SKM-1 (cell line): ENCODE measurements around the gene CMIP.

Experiments used
- DNase-seq: peaks from one replicate; lab custom pipeline; 2025; ENCODE audit not compliant: unreplicated experiment; lab: John Stamatoyannopoulos, UW

The CMIP gene

GRCh38 chr16:81477697-81478693 lies 33.4 kb downstream of the CMIP start:
- DNase-seq: no peak

- peak; percentile 63 for DNase-seq
These were observed 34.4 kb downstream of the CMIP start for GRCh38 chr16:81478876-81479511.

- DNase-seq: no peak
These were observed 36.1 kb downstream of the CMIP start for GRCh38 chr16:81480606-81481206.

- DNase-seq: peak; percentile 99
These were observed 36.7 kb downstream of the CMIP start for GRCh38 chr16:81481207-81481821.

GRCh38 chr16:81482329-81483063 lies 37.9 kb downstream of the CMIP start:
- DNase-seq: no peak

GRCh38 chr16:81483064-81483969 lies 38.7 kb downstream of the CMIP start:
- peak; percentile 64 for DNase-seq

- DNase-seq: no peak
These were observed 39.5 kb downstream of the CMIP start for GRCh38 chr16:81483970-81484595.

- no peak for DNase-seq
These were observed 40.5 kb downstream of the CMIP start for GRCh38 chr16:81484908-81485624.

- DNase-seq: no peak
These were observed 41.4 kb downstream of the CMIP start for GRCh38 chr16:81485824-81486539.

GRCh38 chr16:81486540-81487061 lies 42.0 kb downstream of the CMIP start:
- no peak for DNase-seq

- no peak for DNase-seq
These were observed 42.7 kb downstream of the CMIP start for GRCh38 chr16:81487301-81487720.

GRCh38 chr16:81488687-81489411 lies 44.2 kb downstream of the CMIP start:
- DNase-seq: no peak

- DNase-seq: no peak
These were observed 45.1 kb downstream of the CMIP start for GRCh38 chr16:81489547-81490267.

GRCh38 chr16:81491541-81492188 lies 47.1 kb downstream of the CMIP start:
- no peak for DNase-seq

GRCh38 chr16:81492311-81492761 lies 47.7 kb downstream of the CMIP start:
- no peak for DNase-seq
